Measurements from ENCODE around the gene GALNT4. TPM values are rescaled to one million over a fixed set of nuclear protein-coding genes. Genes with fewer than 3 reads are reported as not detected.

GALNT4 gene
- total RNA-seq, result 1 to 10 TPM; 4.6 to 8.3 (median 6.9) TPM

DNA sequence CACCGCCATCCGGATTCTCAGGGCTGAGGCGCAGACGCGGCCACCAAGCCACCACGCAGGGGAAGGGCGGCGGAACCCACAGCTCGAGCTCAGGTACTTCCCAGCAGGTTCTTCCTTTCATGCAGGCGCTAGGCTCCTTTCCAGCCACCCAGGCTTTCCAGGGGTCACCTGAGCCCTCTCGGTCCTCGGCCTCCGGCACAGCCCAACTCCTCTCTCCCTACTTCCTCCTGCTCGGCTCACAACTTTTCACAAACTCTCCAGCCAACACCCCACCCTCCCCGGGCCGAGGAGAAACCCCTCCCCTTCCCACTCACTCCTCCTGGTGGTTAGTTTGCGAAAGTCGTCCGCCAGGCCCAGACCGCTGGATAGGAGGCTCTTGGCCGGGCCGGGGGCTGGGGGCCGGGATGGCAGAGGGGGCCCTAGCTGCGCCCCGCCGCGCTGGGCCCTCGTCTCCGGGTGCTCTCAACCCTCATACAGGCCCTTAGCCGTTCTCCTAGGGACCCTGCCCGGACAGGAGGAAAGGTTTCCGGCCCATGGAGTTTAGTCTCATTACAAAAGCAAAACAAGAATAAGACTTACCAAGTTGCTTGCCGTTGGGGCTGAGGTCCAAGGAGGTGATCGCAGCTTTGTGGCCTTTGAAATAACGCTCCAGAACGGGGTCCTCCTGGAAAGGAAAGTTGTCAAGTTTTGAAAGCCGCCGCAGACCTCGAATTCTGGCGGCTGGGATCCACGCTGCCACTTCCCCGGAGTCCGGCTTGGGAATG, at the start of gene GALNT4:
Gene GALNT4 (minus strand): TSS at position 256 of the 764 bp plus-strand sequence. CDS start 247 bp downstream, at position 9.
- TF ChIP-seq, protein P1, sequence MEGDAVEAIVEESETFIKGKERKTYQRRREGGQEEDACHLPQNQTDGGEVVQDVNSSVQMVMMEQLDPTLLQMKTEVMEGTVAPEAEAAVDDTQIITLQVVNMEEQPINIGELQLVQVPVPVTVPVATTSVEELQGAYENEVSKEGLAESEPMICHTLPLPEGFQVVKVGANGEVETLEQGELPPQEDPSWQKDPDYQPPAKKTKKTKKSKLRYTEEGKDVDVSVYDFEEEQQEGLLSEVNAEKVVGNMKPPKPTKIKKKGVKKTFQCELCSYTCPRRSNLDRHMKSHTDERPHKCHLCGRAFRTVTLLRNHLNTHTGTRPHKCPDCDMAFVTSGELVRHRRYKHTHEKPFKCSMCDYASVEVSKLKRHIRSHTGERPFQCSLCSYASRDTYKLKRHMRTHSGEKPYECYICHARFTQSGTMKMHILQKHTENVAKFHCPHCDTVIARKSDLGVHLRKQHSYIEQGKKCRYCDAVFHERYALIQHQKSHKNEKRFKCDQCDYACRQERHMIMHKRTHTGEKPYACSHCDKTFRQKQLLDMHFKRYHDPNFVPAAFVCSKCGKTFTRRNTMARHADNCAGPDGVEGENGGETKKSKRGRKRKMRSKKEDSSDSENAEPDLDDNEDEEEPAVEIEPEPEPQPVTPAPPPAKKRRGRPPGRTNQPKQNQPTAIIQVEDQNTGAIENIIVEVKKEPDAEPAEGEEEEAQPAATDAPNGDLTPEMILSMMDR (IDR thresholded peaks at IDR 0.05; ENCODE audit: low read depth), result no peak

DNA sequence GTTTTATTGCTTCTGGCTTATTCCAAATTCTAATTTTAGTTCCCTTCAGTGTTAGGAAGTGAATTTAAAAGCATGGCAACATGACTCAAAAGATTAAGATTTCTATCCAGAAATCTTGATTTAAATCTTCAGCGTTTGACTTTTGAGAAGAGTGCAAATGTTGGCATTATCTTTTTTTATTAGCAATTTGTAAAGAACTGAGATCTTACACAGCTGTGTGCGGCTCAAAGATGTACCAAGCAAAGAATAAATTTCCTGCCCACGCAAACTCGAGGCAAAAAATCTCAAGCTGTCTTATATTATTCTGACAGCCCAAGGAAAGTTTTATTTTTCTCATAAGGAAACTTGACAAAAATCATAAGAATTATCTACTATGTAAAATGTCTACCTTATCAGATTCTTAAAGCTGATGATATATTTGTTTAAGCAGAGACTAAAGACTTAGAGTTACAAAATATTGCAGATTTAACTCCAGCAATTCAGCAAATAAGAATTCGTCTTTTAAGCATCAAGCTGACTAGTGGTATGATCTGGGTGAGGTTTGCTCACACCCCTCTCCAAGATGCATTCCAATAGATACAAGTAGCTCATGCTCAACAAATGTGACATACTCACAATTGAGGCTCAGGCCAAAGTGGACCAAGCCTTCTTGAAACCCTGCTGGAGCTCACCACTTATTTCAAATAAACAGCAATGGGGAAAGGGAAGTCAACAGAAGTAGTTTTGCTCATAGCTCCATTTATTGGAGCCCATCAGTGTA, 48.6 kb upstream of the GALNT4 start:
- TF ChIP-seq, protein P1 (IDR thresholded peaks at IDR 0.05; ENCODE audit: low read depth), result no peak

DNA sequence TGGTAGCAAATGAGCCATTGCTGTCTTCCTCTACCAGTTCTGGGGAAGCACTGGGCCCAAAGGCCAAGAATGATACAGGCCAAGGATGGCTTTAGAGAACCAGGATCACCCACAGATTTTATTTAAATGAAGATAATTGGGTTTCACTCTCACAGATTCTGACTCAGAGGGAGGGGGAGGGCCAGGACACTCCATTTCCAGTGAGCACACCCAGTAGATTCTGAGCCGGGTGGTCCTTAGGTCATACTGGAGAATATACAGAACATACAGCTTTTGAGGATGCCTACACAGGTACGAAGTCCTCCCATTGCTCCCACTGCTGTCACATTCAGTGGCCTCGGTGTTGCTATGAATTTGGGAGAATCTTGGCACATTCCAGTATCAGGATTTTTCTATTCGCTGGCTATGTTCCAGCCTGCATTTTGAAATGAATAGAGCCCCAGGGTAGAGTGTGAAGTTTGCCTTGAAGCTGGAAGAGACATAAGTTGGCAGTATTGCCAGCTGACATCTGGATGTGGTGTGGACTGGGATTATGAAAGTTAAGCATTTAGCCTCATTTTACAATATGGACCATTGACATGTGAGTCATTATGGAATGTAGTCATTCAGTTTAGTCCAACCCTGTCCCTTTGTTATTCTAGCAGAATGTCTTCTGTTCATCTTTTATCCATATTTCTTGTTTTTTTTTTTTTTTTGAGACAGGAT, 47.0 kb upstream of the GALNT4 start:
- TF ChIP-seq, protein P1 (IDR thresholded peaks at IDR 0.05; ENCODE audit: low read depth), result no peak

DNA sequence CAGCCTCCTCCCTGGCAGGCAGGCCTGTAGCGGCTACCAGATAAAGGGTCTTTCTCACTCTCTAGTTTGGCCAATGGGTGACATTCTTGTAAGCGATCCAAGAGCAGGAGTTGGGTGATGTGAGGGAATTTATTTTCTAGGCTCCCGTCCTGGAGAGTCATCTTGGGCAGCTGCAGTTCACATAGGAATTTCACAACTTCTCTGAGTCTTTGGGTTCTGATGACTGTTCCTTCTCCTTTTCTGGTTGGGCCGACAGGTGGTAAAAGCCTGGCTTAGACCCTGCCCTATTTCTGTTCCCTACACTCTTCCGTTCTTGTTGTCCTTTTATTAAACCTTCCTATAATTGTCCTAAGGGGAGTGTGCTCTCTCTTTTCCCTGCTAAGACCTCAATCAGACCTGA, 43.9 kb upstream of the GALNT4 start:
- TF ChIP-seq, protein P1 (IDR thresholded peaks at IDR 0.05; ENCODE audit: low read depth), result no peak

DNA sequence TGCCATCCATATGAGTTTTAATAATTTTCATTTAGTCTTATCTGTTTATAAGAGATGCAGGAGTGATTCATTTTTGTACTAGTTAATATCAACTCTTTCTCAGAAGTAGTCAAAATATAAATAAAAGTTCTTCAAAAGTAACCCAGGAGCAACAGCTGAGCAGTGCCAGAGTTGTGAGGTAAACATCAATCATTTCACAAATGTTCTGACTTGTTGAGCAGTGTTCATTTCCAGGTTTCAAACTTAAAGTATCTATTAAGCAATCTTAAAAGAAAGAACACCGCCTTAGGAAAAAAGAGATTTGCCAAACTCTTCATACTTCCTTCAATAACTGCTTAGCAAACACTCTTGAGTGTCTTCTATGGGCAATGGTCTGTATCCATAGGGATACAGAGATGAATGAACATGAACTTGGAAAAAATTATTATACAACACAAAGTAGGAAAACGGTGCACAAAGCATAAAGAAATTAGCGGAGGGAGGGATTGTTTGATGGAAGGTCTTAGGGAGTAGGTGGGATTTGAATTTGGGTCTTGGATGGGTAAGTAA, 43.2 kb upstream of the GALNT4 start:
- TF ChIP-seq, protein P1 (IDR thresholded peaks at IDR 0.05; ENCODE audit: low read depth), result no peak

DNA sequence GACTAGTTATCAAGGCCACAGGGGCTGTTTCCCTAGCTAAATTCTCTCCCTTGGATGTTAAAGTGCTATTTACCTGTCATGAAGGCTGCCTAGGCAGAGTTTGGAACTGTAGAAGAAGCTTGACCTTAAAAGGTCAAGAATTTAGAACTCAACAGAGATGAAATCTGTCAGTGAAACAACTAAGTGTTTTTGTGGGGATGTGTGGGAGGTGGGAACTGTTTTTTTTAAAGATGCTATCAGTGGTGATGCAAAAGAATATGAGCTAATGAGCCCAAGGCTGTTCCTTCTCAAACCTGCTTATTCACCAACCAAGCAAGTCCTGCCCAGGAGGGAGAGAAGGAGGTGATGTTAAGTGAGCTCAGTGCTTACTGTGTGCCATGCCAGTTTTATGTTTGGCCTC, 42.0 kb upstream of the GALNT4 start:
- TF ChIP-seq, protein P1 (IDR thresholded peaks at IDR 0.05; ENCODE audit: low read depth), result no peak
